ENCODE results near the gene HACL1.

The HACL1 gene

GRCh38 chr3:15634671-15635070 lies 33.3 kb upstream of the HACL1 start:
- WGBS (ENCODE audit: insufficient coverage) = 100% methylated on average over 1 of the region's 2 CpGs
- no peak for DNase-seq
- POLR2A ChIA-PET = interaction anchor here (0.7 kb wide), 1 partner anchor 671 kb away, joined by 3 read pairs; no protein-coding TSS in a partner anchor
- Histone ChIP-seq H3K27me3 (replicated peaks in 2 of 5; ENCODE audit: control insufficient read depth in 4 of 5, insufficient read depth in 5 of 5, low read length in 4 of 5) (no peaks in the 10 kb centered on the region), H3K4me1 (ENCODE audit: control extremely low read depth in 1 of 4, control insufficient read depth in 4 of 4, insufficient read depth in 4 of 4, low read length in 3 of 4) (peaks cover 2 to 22% (median 11%) of the 10 kb centered on the region in 4 experiments), H3K36me3 (ENCODE audit: control insufficient read depth in 4 of 4, insufficient read depth in 4 of 4, low read length in 3 of 4) (peaks cover 0 to 4% (median 0%) of the 10 kb centered on the region in 4 experiments), H3K4me3 (ENCODE audit: control insufficient read depth in 1 of 7, extremely low read depth in 1 of 7, insufficient read depth in 4 of 7, low read depth in 2 of 7, low read length in 6 of 7) (no peak overlapping the region), H3K9me3 (ENCODE audit: control extremely low read depth in 1 of 5, control insufficient read depth in 4 of 5, insufficient read depth in 2 of 5, low read depth in 1 of 5, low read length in 4 of 5) (no peaks in the 10 kb centered on the region), H3K27ac (ENCODE audit: insufficient read depth in 1 of 2, low read depth in 1 of 2, low read length in 2 of 2, poor library complexity in 1 of 2, severe bottlenecking in 2 of 2) (no peak overlapping the region)
- CTCF ChIA-PET = interaction anchor here (0.7 kb wide), 1 partner anchor 23 kb away, joined by 5 read pairs; no protein-coding TSS in a partner anchor

DNA sequence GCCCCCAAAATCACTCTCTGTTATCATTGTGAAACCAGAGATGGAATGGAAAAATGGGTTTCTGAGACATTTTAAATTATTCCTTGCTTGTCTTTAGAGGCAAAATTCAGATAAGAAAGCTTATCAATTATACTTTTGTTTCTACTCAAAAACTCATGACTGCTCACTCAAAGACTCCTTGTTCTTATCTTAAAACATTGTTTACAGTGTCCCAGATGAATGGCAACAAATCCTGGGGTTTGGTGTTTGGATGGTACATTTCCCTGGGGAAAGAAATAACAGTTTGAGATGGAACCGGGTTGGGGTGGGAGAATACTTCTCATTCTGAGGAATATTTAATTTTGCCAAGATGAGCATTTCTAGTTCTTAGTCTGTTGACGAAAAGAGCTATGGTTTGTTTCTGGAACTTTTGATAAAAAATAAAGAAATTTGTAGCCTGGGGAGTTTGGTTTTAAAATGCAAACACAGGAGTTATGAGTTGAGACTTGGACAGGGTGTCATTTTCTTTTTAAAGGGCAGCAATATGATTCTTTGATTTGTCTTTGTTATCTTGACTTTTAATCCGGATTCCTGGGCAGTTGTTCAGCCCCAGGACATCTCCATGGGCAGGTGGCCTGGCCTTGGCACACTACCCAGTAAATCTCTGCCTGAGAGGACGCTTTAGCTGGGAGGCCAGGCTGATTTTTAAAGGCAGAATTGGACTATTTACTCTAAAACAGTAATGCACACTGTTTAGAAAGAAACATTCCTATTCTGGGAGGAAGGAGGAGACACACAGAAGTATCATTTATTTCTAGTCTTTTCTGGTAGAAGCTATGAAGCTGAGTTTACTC lies 32.6 kb upstream of the HACL1 start:
- H3K36me3 ChIP-seq (ENCODE audit: control insufficient read depth in 4 of 4, insufficient read depth in 4 of 4, low read length in 3 of 4) = peaks cover 0 to 4% (median 0%) of the 10 kb centered on the region in 4 experiments
- ChIA-PET CTCF (interaction anchor here (0.7 to 1.2 kb wide), 2 partner anchors 10 to 24 kb away, joined by 4 to 5 read pairs; no protein-coding TSS in a partner anchor), POLR2A (interaction anchor here (0.7 kb wide), 1 partner anchor 670 kb away, joined by 3 read pairs; no protein-coding TSS in a partner anchor)
- H3K27me3 ChIP-seq (replicated peaks in 2 of 5; ENCODE audit: control insufficient read depth in 4 of 5, insufficient read depth in 5 of 5, low read length in 4 of 5) = no peaks in the 10 kb centered on the region
- no peak overlapping the region for H3K4me3 ChIP-seq (ENCODE audit: control insufficient read depth in 1 of 7, extremely low read depth in 1 of 7, insufficient read depth in 4 of 7, low read depth in 2 of 7, low read length in 6 of 7)
- no peak for DNase-seq
- peaks cover 2 to 22% (median 11%) of the 10 kb centered on the region in 4 experiments for H3K4me1 ChIP-seq (ENCODE audit: control extremely low read depth in 1 of 4, control insufficient read depth in 4 of 4, insufficient read depth in 4 of 4, low read length in 3 of 4)
- no peak overlapping the region for H3K27ac ChIP-seq (ENCODE audit: insufficient read depth in 1 of 2, low read depth in 1 of 2, low read length in 2 of 2, poor library complexity in 1 of 2, severe bottlenecking in 2 of 2)
- 96% methylated on average over 2 of the region's 4 CpGs for WGBS (ENCODE audit: insufficient coverage)
- H3K9me3 ChIP-seq (ENCODE audit: control extremely low read depth in 1 of 5, control insufficient read depth in 4 of 5, insufficient read depth in 2 of 5, low read depth in 1 of 5, low read length in 4 of 5) = no peaks in the 10 kb centered on the region

- DNase-seq = no peak
- peaks cover 2 to 22% (median 11%) of the 10 kb centered on the region in 4 experiments for H3K4me1 ChIP-seq (ENCODE audit: control extremely low read depth in 1 of 4, control insufficient read depth in 4 of 4, insufficient read depth in 4 of 4, low read length in 3 of 4)
- H3K27ac ChIP-seq (ENCODE audit: insufficient read depth in 1 of 2, low read depth in 1 of 2, low read length in 2 of 2, poor library complexity in 1 of 2, severe bottlenecking in 2 of 2) = no peak overlapping the region
- H3K36me3 ChIP-seq (ENCODE audit: control insufficient read depth in 4 of 4, insufficient read depth in 4 of 4, low read length in 3 of 4) = peaks cover 0 to 4% (median 0%) of the 10 kb centered on the region in 4 experiments
- H3K27me3 ChIP-seq (replicated peaks in 2 of 5; ENCODE audit: control insufficient read depth in 4 of 5, insufficient read depth in 5 of 5, low read length in 4 of 5) = no peaks in the 10 kb centered on the region
- WGBS (ENCODE audit: insufficient coverage) = 93% methylated on average over 3 of the region's 5 CpGs
- no peaks in the 10 kb centered on the region for H3K9me3 ChIP-seq (ENCODE audit: control extremely low read depth in 1 of 5, control insufficient read depth in 4 of 5, insufficient read depth in 2 of 5, low read depth in 1 of 5, low read length in 4 of 5)
- no peak overlapping the region for H3K4me3 ChIP-seq (ENCODE audit: control insufficient read depth in 1 of 7, extremely low read depth in 1 of 7, insufficient read depth in 4 of 7, low read depth in 2 of 7, low read length in 6 of 7)
- ChIA-PET POLR2A (no interaction called here), CTCF (interaction anchor here (1.2 kb wide), 1 partner anchor 9 kb away, joined by 4 read pairs; no protein-coding TSS in a partner anchor)
These were observed 31.8 kb upstream of the HACL1 start for GRCh38 chr3:15633159-15633558.

DNA sequence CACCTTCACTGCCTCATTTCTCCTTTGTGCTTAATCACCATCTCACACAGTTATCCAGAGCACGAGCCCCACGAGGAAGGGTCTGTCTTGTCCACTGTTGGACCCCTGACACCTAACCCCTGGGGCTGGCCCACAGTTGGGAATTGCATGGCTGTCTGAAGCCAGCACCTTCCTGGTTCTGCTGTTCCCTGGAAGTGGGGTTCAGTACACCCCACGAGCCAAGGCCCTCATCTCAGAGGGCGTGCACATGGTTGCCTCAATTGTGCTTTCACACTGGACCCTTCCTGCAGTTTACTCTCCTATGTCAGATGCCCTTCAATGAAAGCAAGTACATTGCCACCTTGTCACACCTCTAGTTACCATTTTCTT lies 30.8 kb upstream of the HACL1 start:
- Histone ChIP-seq H3K36me3 (ENCODE audit: control insufficient read depth in 4 of 4, insufficient read depth in 4 of 4, low read length in 3 of 4) (peaks cover 0 to 4% (median 0%) of the 10 kb centered on the region in 4 experiments), H3K4me1 (ENCODE audit: control extremely low read depth in 1 of 4, control insufficient read depth in 4 of 4, insufficient read depth in 4 of 4, low read length in 3 of 4) (peaks cover 2 to 19% (median 11%) of the 10 kb centered on the region in 4 experiments), H3K27ac (ENCODE audit: insufficient read depth in 1 of 2, low read depth in 1 of 2, low read length in 2 of 2, poor library complexity in 1 of 2, severe bottlenecking in 2 of 2) (no peak overlapping the region), H3K4me3 (ENCODE audit: control insufficient read depth in 1 of 7, extremely low read depth in 1 of 7, insufficient read depth in 4 of 7, low read depth in 2 of 7, low read length in 6 of 7) (no peak overlapping the region), H3K9me3 (ENCODE audit: control extremely low read depth in 1 of 5, control insufficient read depth in 4 of 5, insufficient read depth in 2 of 5, low read depth in 1 of 5, low read length in 4 of 5) (no peaks in the 10 kb centered on the region), H3K27me3 (replicated peaks in 2 of 5; ENCODE audit: control insufficient read depth in 4 of 5, insufficient read depth in 5 of 5, low read length in 4 of 5) (no peaks in the 10 kb centered on the region)
- WGBS (ENCODE audit: insufficient coverage) = 92% methylated on average over 4 of the region's 4 CpGs
- POLR2A ChIA-PET = no interaction called here
- no peak for DNase-seq
- CTCF ChIA-PET = no interaction called here

- Histone ChIP-seq H3K9me3 (ENCODE audit: control extremely low read depth in 1 of 5, control insufficient read depth in 4 of 5, insufficient read depth in 2 of 5, low read depth in 1 of 5, low read length in 4 of 5) (no peaks in the 10 kb centered on the region), H3K4me3 (ENCODE audit: control insufficient read depth in 1 of 7, extremely low read depth in 1 of 7, insufficient read depth in 4 of 7, low read depth in 2 of 7, low read length in 6 of 7) (no peak overlapping the region), H3K27me3 (replicated peaks in 2 of 5; ENCODE audit: control insufficient read depth in 4 of 5, insufficient read depth in 5 of 5, low read length in 4 of 5) (no peaks in the 10 kb centered on the region), H3K27ac (ENCODE audit: insufficient read depth in 1 of 2, low read depth in 1 of 2, low read length in 2 of 2, poor library complexity in 1 of 2, severe bottlenecking in 2 of 2) (no peak overlapping the region), H3K36me3 (ENCODE audit: control insufficient read depth in 4 of 4, insufficient read depth in 4 of 4, low read length in 3 of 4) (peaks cover 0 to 4% (median 0%) of the 10 kb centered on the region in 4 experiments), H3K4me1 (ENCODE audit: control extremely low read depth in 1 of 4, control insufficient read depth in 4 of 4, insufficient read depth in 4 of 4, low read length in 3 of 4) (peaks cover 2 to 16% (median 8%) of the 10 kb centered on the region in 4 experiments)
- CTCF ChIA-PET = interaction anchor here (1.0 to 1.5 kb wide), 5 partner anchors 14 to 617 kb away, joined by 3 to 6 read pairs (median 3); no protein-coding TSS in a partner anchor
- WGBS (ENCODE audit: insufficient coverage) = 89% methylated on average over 12 of the region's 12 CpGs
- POLR2A ChIA-PET = no interaction called here
- no peak for DNase-seq
These were observed 30.2 kb upstream of the HACL1 start for GRCh38 chr3:15631426-15632211.

DNA sequence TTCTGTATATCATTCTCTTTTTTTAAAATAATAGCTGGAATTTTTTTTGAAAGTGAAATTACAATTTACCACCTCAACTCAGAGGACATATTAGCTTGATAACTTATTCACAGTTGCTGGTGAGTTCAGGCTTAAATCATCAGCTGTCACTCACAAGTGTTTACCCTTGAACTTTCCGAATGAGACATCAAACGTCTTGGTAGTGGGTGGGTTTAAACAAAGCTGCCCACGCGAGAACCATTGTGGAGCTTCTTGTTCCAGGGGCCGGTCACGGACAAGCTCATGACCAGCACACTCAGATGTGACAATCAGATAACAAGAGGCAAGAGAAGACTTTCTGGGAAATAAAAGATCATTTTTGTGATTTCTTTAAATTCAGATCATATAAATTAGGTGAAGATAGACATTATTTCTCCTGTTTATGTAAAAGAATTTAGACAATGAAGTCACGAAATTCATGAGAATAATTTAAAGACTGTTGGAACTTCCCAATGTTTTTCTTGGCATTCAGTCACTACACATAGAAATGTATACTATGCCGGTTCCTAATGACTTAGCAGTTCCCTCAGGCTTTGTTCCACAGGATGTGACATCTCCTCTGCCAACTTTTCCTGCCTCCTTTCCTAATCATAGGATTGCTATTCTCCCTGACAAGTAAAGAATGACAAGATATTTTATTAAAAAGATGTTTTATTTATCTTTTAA lies 29.4 kb upstream of the HACL1 start:
- DNase-seq = peak in 2 of 3 donors; percentile 10 to 20
- POLR2A ChIA-PET = interaction anchor here (0.5 kb wide), 1 partner anchor 95 kb away, joined by 3 read pairs; no protein-coding TSS in a partner anchor
- no peaks in the 10 kb centered on the region for H3K27me3 ChIP-seq (replicated peaks in 2 of 5; ENCODE audit: control insufficient read depth in 4 of 5, insufficient read depth in 5 of 5, low read length in 4 of 5)
- WGBS (ENCODE audit: insufficient coverage) = 17% methylated on average over 5 of the region's 8 CpGs
- peaks cover 0 to 8% (median 5%) of the 10 kb centered on the region in 4 experiments for H3K4me1 ChIP-seq (ENCODE audit: control extremely low read depth in 1 of 4, control insufficient read depth in 4 of 4, insufficient read depth in 4 of 4, low read length in 3 of 4)
- H3K4me3 ChIP-seq (ENCODE audit: control insufficient read depth in 1 of 7, extremely low read depth in 1 of 7, insufficient read depth in 4 of 7, low read depth in 2 of 7, low read length in 6 of 7) = peak overlapping the region in 1 of 7 experiments; percentile 39
- no peaks in the 10 kb centered on the region for H3K9me3 ChIP-seq (ENCODE audit: control extremely low read depth in 1 of 5, control insufficient read depth in 4 of 5, insufficient read depth in 2 of 5, low read depth in 1 of 5, low read length in 4 of 5)
- peaks cover 0 to under 1% (median 0%) of the 10 kb centered on the region in 4 experiments for H3K36me3 ChIP-seq (ENCODE audit: control insufficient read depth in 4 of 4, insufficient read depth in 4 of 4, low read length in 3 of 4)
- CTCF ChIA-PET = interaction anchor here (0.6 to 2.1 kb wide), 15 partner anchors 13 to 617 kb away, joined by 3 to 6 read pairs (median 4); partner anchors contain the start of gene ANKRD28
- H3K27ac ChIP-seq (ENCODE audit: insufficient read depth in 1 of 2, low read depth in 1 of 2, low read length in 2 of 2, poor library complexity in 1 of 2, severe bottlenecking in 2 of 2) = no peak overlapping the region
